HEK293 (cell line): ENCODE data around the gene UCHL3.

Experiments used
- CTCF ChIA-PET: fragments of 350-600 bp; formaldehyde crosslinking; extraction: SDS; loops from one replicate; lab custom pipeline; 2021; ENCODE audit warnings: antibody characterized with exemption; lab: Yijun Ruan, JAX
- POLR2A ChIA-PET: fragments of 300-600 bp; formaldehyde crosslinking; extraction: SDS; loops from one replicate; lab custom pipeline; 2020; ENCODE audit warnings: antibody characterized with exemption, inconsistent platforms; lab: Yijun Ruan, JAX
- H3K27ac ChIP-seq: fragments of 200-500 bp; sonication (Bioruptor generic); 2 replicates; pipeline ENCODE4 v1.5.1; 2014; ENCODE audit warnings: low read depth, low read length, control low read depth, inconsistent platforms; ENCODE audit errors: extremely low read depth
- H3K36me3 ChIP-seq, 2 experiments: fragments of 200-500 bp in 1 of 2; sonication (Bioruptor generic) in 1 of 2; 1 replicate in 1 of 2; 2 replicates in 1 of 2; pipeline ENCODE4 v1.5.1; 2014 to 2017; ENCODE audit warnings: inconsistent platforms in 2 of 2, low read length in 2 of 2; ENCODE audit not compliant: control insufficient read depth in 2 of 2, insufficient read depth in 1 of 2
- H3K4me1 ChIP-seq: fragments of 200-500 bp; sonication (Bioruptor generic); 2 replicates; pipeline ENCODE4 v1.5.1; 2014; ENCODE audit warnings: mild to moderate bottlenecking, low read length, inconsistent platforms; ENCODE audit not compliant: control insufficient read depth, insufficient read depth
- H3K4me3 ChIP-seq: 2 replicates; pipeline ENCODE4 v1.5.1; 2011; ENCODE audit warnings: low read depth, mild to moderate bottlenecking, control low read depth, low read length, moderate library complexity
- H3K9me3 ChIP-seq: fragments of 200-500 bp; sonication (Bioruptor generic); 2 replicates; pipeline ENCODE4 v1.5.1; 2014; ENCODE audit warnings: low read depth, low read length, inconsistent platforms; ENCODE audit not compliant: control insufficient read depth, insufficient read depth
- GLI2 ChIP-seq: fragments of 450-650 bp; formaldehyde crosslinking; IDR thresholded peaks from 2 replicates; pipeline ENCODE4; 2017; ENCODE audit warnings: missing biosample characterization, missing genetic modification characterization, low read depth, borderline replicate concordance
- HOXC10 ChIP-seq: sonication (generic); formaldehyde crosslinking; IDR thresholded peaks from 2 replicates; pipeline ENCODE4 v1.8.1; 2023; ENCODE audit warnings: mild to moderate bottlenecking, missing genetic modification reagents
- MEIS1 ChIP-seq: sonication (generic); formaldehyde crosslinking; IDR thresholded peaks from 2 replicates; pipeline ENCODE4 v1.8.1; 2022; ENCODE audit warnings: missing genetic modification reagents, mild to moderate bottlenecking, borderline replicate concordance
- PATZ1 ChIP-seq: fragments of 450-650 bp; formaldehyde crosslinking; IDR thresholded peaks from 2 replicates; pipeline ENCODE4 v1.5.1; 2016; ENCODE audit warnings: missing biosample characterization, missing genetic modification characterization
- PRDM4 ChIP-seq: fragments of 450-650 bp; formaldehyde crosslinking; IDR thresholded peaks from 2 replicates; pipeline ENCODE4 v1.5.1; 2017; ENCODE audit warnings: missing biosample characterization, missing genetic modification characterization
- SP7 ChIP-seq: fragments of 450-650 bp; formaldehyde crosslinking; IDR thresholded peaks from 2 replicates; pipeline ENCODE4 v1.5.1; 2016; ENCODE audit warnings: missing biosample characterization, missing genetic modification characterization
- ZNF133 ChIP-seq: fragments of 450-650 bp; formaldehyde crosslinking; IDR thresholded peaks from 2 replicates; pipeline ENCODE4 v1.5.1; 2016; ENCODE audit warnings: missing biosample characterization, missing genetic modification characterization
- ZNF174 ChIP-seq: fragments of 450-650 bp; formaldehyde crosslinking; IDR thresholded peaks from 2 replicates; pipeline ENCODE4 v1.5.0; 2017; ENCODE audit warnings: missing biosample characterization, mild to moderate bottlenecking, missing genetic modification characterization
- ZNF202 ChIP-seq: fragments of 450-650 bp; formaldehyde crosslinking; IDR thresholded peaks from 2 replicates; pipeline ENCODE4 v1.5.1; 2016; ENCODE audit warnings: missing biosample characterization, missing genetic modification characterization, borderline replicate concordance
- ZNF248 ChIP-seq: fragments of 450-650 bp; formaldehyde crosslinking; IDR thresholded peaks from 2 replicates; pipeline ENCODE4 v1.5.1; 2017; ENCODE audit warnings: missing biosample characterization, missing genetic modification characterization
- ZNF311 ChIP-seq: fragments of 450-650 bp; formaldehyde crosslinking; IDR thresholded peaks from 2 replicates; pipeline ENCODE4 v1.5.1; 2017; ENCODE audit warnings: missing biosample characterization, missing genetic modification characterization, borderline replicate concordance
- ZNF394 ChIP-seq: fragments of 450-650 bp; formaldehyde crosslinking; IDR thresholded peaks from 2 replicates; pipeline ENCODE4 v1.5.1; 2016; ENCODE audit warnings: missing biosample characterization, missing genetic modification characterization, mild to moderate bottlenecking, moderate library complexity, borderline replicate concordance
- ZNF488 ChIP-seq: fragments of 450-650 bp; formaldehyde crosslinking; IDR thresholded peaks from 2 replicates; pipeline ENCODE4 v1.5.1; 2016; ENCODE audit warnings: missing biosample characterization, missing genetic modification characterization
- ZNF501 ChIP-seq: fragments of 450-650 bp; formaldehyde crosslinking; IDR thresholded peaks from 2 replicates; pipeline ENCODE4 v1.5.1; 2016; ENCODE audit warnings: missing biosample characterization, missing genetic modification characterization
- ZNF529 ChIP-seq: fragments of 450-650 bp; formaldehyde crosslinking; IDR thresholded peaks from 2 replicates; pipeline ENCODE4 v1.5.1; 2017; ENCODE audit warnings: missing genetic modification characterization, missing biosample characterization; ENCODE audit not compliant: insufficient replicate concordance
- ZNF549 ChIP-seq: fragments of 450-650 bp; IDR thresholded peaks from 2 replicates; pipeline ENCODE4 v1.5.1; 2018; ENCODE audit warnings: missing biosample characterization, missing genetic modification characterization, mild to moderate bottlenecking, inconsistent platforms, moderate library complexity
- ZNF571 ChIP-seq: fragments of 450-650 bp; formaldehyde crosslinking; IDR thresholded peaks from 2 replicates; pipeline ENCODE4 v1.5.0; 2017; ENCODE audit warnings: missing biosample characterization, missing genetic modification characterization
- ZNF580 ChIP-seq: fragments of 450-650 bp; formaldehyde crosslinking; IDR thresholded peaks from 2 replicates; pipeline ENCODE4 v1.5.1; 2016; ENCODE audit warnings: missing biosample characterization, missing genetic modification characterization
- ZNF701 ChIP-seq: fragments of 450-650 bp; formaldehyde crosslinking; IDR thresholded peaks from 2 replicates; pipeline ENCODE4 v1.5.1; 2016; ENCODE audit warnings: missing biosample characterization, missing genetic modification characterization
- ZNF747 ChIP-seq: fragments of 450-650 bp; formaldehyde crosslinking; IDR thresholded peaks from 2 replicates; pipeline ENCODE4 v1.5.1; 2016; ENCODE audit warnings: missing biosample characterization, missing genetic modification characterization
- ZSCAN30 ChIP-seq: fragments of 450-650 bp; IDR thresholded peaks from 2 replicates; pipeline ENCODE4 v1.5.1; 2018; ENCODE audit warnings: missing biosample characterization, mild to moderate bottlenecking, missing genetic modification characterization, moderate library complexity
- ZSCAN5A ChIP-seq: fragments of 450-650 bp; formaldehyde crosslinking; IDR thresholded peaks from 2 replicates; pipeline ENCODE4 v1.5.1; 2016; ENCODE audit warnings: missing biosample characterization, missing genetic modification characterization

Gene UCHL3

GRCh38 chr13:75518439-75519088 lies 31.0 kb upstream of the UCHL3 start:
- no peaks in the 10 kb centered on the region for H3K4me1 ChIP-seq
- H3K4me3 ChIP-seq, result no peak overlapping the region
- POLR2A ChIA-PET, result no interaction called here
- H3K36me3 ChIP-seq, result no peaks in the 10 kb centered on the region
- CTCF ChIA-PET, result interaction anchor here (0.6 kb wide), 1 partner anchor 14 kb away, joined by 5 read pairs; no protein-coding TSS in a partner anchor
- no peaks in the 10 kb centered on the region for H3K9me3 ChIP-seq
- TF ChIP-seq ZNF580 (tag by site-specific recombination), result no peak
- no peak for TF ChIP-seq ZNF248 (tag by site-specific recombination)
- no peak for TF ChIP-seq PRDM4 (tag by site-specific recombination)
- TF ChIP-seq SP7, result no peak
- no peak for TF ChIP-seq ZNF747 (tag by site-specific recombination)
- no peak for TF ChIP-seq ZNF133 (tag by site-specific recombination)
- no peak overlapping the region for H3K27ac ChIP-seq

GRCh38 chr13:75521956-75522355 lies 27.6 kb upstream of the UCHL3 start:
- no peaks in the 10 kb centered on the region for H3K9me3 ChIP-seq
- ChIA-PET CTCF (no interaction called here), POLR2A (no interaction called here)
- no peak overlapping the region for H3K4me3 ChIP-seq
- no peaks in the 10 kb centered on the region for H3K4me1 ChIP-seq
- no peak for TF ChIP-seq ZNF501 (tag by site-specific recombination)
- TF ChIP-seq ZNF202, result no peak
- TF ChIP-seq ZNF248 (tag by site-specific recombination), result no peak
- no peak for TF ChIP-seq ZNF701 (tag by site-specific recombination)
- no peak for TF ChIP-seq HOXC10 (CRISPR knock-in tag)
- TF ChIP-seq ZNF529, result no peak
- TF ChIP-seq ZNF488, result no peak
- H3K27ac ChIP-seq, result no peak overlapping the region
- H3K36me3 ChIP-seq, result peaks cover 0 to 9% of the 10 kb centered on the region in 2 experiments; a peak in 1 of 3 replicates

- Histone ChIP-seq H3K27ac (no peak overlapping the region), H3K9me3 (no peaks in the 10 kb centered on the region), H3K4me1 (no peaks in the 10 kb centered on the region), H3K36me3 (peaks cover 0 to 45% of the 10 kb centered on the region in 2 experiments; a peak in 2 of 3 replicates), H3K4me3 (no peak overlapping the region)
- ChIA-PET CTCF (interaction anchor here (1.0 to 2.1 kb wide), 2 partner anchors 48 to 157 kb away, joined by 3 to 5 read pairs; partner anchors contain the start of gene TBC1D4), POLR2A (no interaction called here)
- TF ChIP-seq GLI2 (no peak), ZNF394 (tag by site-specific recombination) (peak; percentile 14; the same call in 1 of the 2 replicates)
These were observed 19.0 kb upstream of the UCHL3 start for GRCh38 chr13:75530549-75530961.

GRCh38 chr13:75533861-75534260 lies 15.7 kb upstream of the UCHL3 start:
- Histone ChIP-seq H3K9me3 (no peaks in the 10 kb centered on the region), H3K36me3 (peaks cover 0 to 38% of the 10 kb centered on the region in 2 experiments; a peak in 2 of 3 replicates), H3K4me3 (no peak overlapping the region), H3K4me1 (no peaks in the 10 kb centered on the region), H3K27ac (no peak overlapping the region)
- ChIA-PET CTCF (no interaction called here), POLR2A (no interaction called here)
- TF ChIP-seq ZNF549 (tag by site-specific recombination) (no peak), PATZ1 (tag by site-specific recombination) (no peak), ZSCAN30 (no peak), ZNF571 (tag by site-specific recombination) (no peak), ZSCAN5A (tag by site-specific recombination) (no peak), MEIS1 (no peak), ZNF174 (tag by site-specific recombination) (no peak), ZNF311 (tag by site-specific recombination) (no peak)
